ENCODE measurements around the gene CENPK. TPM values are rescaled to one million over a fixed set of nuclear protein-coding genes. Genes with fewer than 3 reads are reported as not detected.

CENPK gene
- total and polyA plus RNA-seq, 2 experiments from 2014 or later: 17.2 to 23.9 TPM

- WGBS, 2 experiments (ENCODE audit: low coverage in 1 of 2, low lambda C conversion rate in 2 of 2, missing lambda C conversion rate in 2 of 2): 92 to 97% methylated on average over 1 of the region's 1 CpG
- peak overlapping the region; percentile 99 for H3K4me3 ChIP-seq
Measured at GRCh38 chr5:65478336-65478735, 84.6 kb downstream of the CENPK start.

GRCh38 chr5:65475895-65476294 is 87.1 kb downstream of the CENPK start:
- Histone ChIP-seq H2AFZ (no peak overlapping the region), H3K4me3 (no peak overlapping the region), H3K79me2 (ENCODE audit: insufficient read depth) (peaks cover 100% of the 10 kb centered on the region), H3K9ac (no peak overlapping the region), H3K27me3 (replicated peaks; ENCODE audit: insufficient read depth) (no peaks in the 10 kb centered on the region), H4K20me1 (ENCODE audit: insufficient read depth) (no peaks in the 10 kb centered on the region), H3K36me3 (ENCODE audit: low read depth) (peaks cover 17% of the 10 kb centered on the region), H3K4me1 (ENCODE audit: insufficient read depth) (peaks cover 49% of the 10 kb centered on the region), H3F3A (ENCODE audit: insufficient read depth) (peaks cover 19% of the 10 kb centered on the region), H3K9me3 (ENCODE audit: low read depth) (no peaks in the 10 kb centered on the region), H3K4me2 (ENCODE audit: unreplicated experiment) (peak overlapping the region; percentile 1), H3K9me2 (ENCODE audit: insufficient read depth) (no peaks in the 10 kb centered on the region), H3K27ac (no peak overlapping the region)
- TF ChIP-seq EZH2phosphoT487 (IDR thresholded peaks at IDR 0.05; ENCODE audit: insufficient read depth, low read depth) (no peak), EZH2 (IDR thresholded peaks at IDR 0.05; ENCODE audit: insufficient read depth, poor library complexity, severe bottlenecking) (no peak)
- in situ Hi-C loops (cut with MboI): loop anchor here (25.0 kb wide), 1 partner anchor 839 kb away; no protein-coding TSS in a partner anchor
- WGBS, 2 experiments (ENCODE audit: low coverage in 1 of 2, low lambda C conversion rate in 2 of 2, missing lambda C conversion rate in 2 of 2): 65 to 66% methylated on average over 1 of the region's 1 CpG
- DNase-seq: no peak

More at GRCh38 chr5:65478336-65478735, 84.6 kb downstream of the CENPK start:
- Histone ChIP-seq H3K9ac (peak overlapping the region; percentile 92), H3K27ac (peak overlapping the region; percentile 96), H2AFZ (no peak overlapping the region), H3K9me2 (ENCODE audit: insufficient read depth) (no peaks in the 10 kb centered on the region), H3F3A (ENCODE audit: insufficient read depth) (peaks cover 40% of the 10 kb centered on the region), H3K4me2 (ENCODE audit: unreplicated experiment) (peak overlapping the region; percentile 100), H4K20me1 (ENCODE audit: insufficient read depth) (no peaks in the 10 kb centered on the region), H3K79me2 (ENCODE audit: insufficient read depth) (peaks cover 82% of the 10 kb centered on the region), H3K9me3 (ENCODE audit: low read depth) (no peaks in the 10 kb centered on the region), H3K36me3 (ENCODE audit: low read depth) (peaks cover 4% of the 10 kb centered on the region; the same call in 1 of the 2 replicates), H3K4me1 (ENCODE audit: insufficient read depth) (peaks cover 51% of the 10 kb centered on the region), H3K27me3 (replicated peaks; ENCODE audit: insufficient read depth) (no peaks in the 10 kb centered on the region)
- no peak for TF ChIP-seq EZH2 (IDR thresholded peaks at IDR 0.05; ENCODE audit: insufficient read depth, poor library complexity, severe bottlenecking)
- TF ChIP-seq EZH2phosphoT487 (IDR thresholded peaks at IDR 0.05; ENCODE audit: insufficient read depth, low read depth): no peak
- in situ Hi-C loops (cut with MboI): loop anchor here (25.0 kb wide), 1 partner anchor 841 kb away; no protein-coding TSS in a partner anchor
- DNase-seq: no peak

- Histone ChIP-seq H3K4me2 (ENCODE audit: unreplicated experiment) (peak overlapping the region; percentile 6), H3K79me2 (ENCODE audit: insufficient read depth) (peaks cover 100% of the 10 kb centered on the region), H4K20me1 (ENCODE audit: insufficient read depth) (no peaks in the 10 kb centered on the region), H3K27ac (0 out of 2 replicates have a peak overlapping the region, but pooled peaks have one; percentile 9), H2AFZ (no peak overlapping the region), H3K4me1 (ENCODE audit: insufficient read depth) (peaks cover 49% of the 10 kb centered on the region), H3K36me3 (ENCODE audit: low read depth) (peaks cover 19% of the 10 kb centered on the region), H3K9me3 (ENCODE audit: low read depth) (no peaks in the 10 kb centered on the region), H3K9me2 (ENCODE audit: insufficient read depth) (no peaks in the 10 kb centered on the region), H3K27me3 (replicated peaks; ENCODE audit: insufficient read depth) (no peaks in the 10 kb centered on the region), H3K4me3 (no peak overlapping the region), H3F3A (ENCODE audit: insufficient read depth) (peaks cover 14% of the 10 kb centered on the region), H3K9ac (no peak overlapping the region)
- WGBS, 2 experiments (ENCODE audit: low coverage in 1 of 2, low lambda C conversion rate in 2 of 2, missing lambda C conversion rate in 2 of 2): 87 to 93% methylated on average over 4 of the region's 4 CpGs
- DNase-seq: no peak
- in situ Hi-C loops (cut with MboI): loop anchor here (25.0 kb wide), 1 partner anchor 838 kb away; no protein-coding TSS in a partner anchor
- no peak for TF ChIP-seq EZH2 (IDR thresholded peaks at IDR 0.05; ENCODE audit: insufficient read depth, poor library complexity, severe bottlenecking)
- no peak for TF ChIP-seq EZH2phosphoT487 (IDR thresholded peaks at IDR 0.05; ENCODE audit: insufficient read depth, low read depth)
Measured at GRCh38 chr5:65475336-65475735, 87.6 kb downstream of the CENPK start.

GRCh38 chr5:65474130-65474711 is 88.7 kb downstream of the CENPK start:
- Histone ChIP-seq H3F3A (ENCODE audit: insufficient read depth) (peaks cover 8% of the 10 kb centered on the region), H3K9ac (no peak overlapping the region), H4K20me1 (ENCODE audit: insufficient read depth) (no peaks in the 10 kb centered on the region), H3K9me2 (ENCODE audit: insufficient read depth) (no peaks in the 10 kb centered on the region), H3K9me3 (ENCODE audit: low read depth) (no peaks in the 10 kb centered on the region), H3K4me2 (ENCODE audit: unreplicated experiment) (peak overlapping the region; percentile 6), H3K4me1 (ENCODE audit: insufficient read depth) (peaks cover 55% of the 10 kb centered on the region), H2AFZ (no peak overlapping the region), H3K4me3 (peak overlapping the region; percentile 1; the same call in 1 of the 2 replicates), H3K79me2 (ENCODE audit: insufficient read depth) (peaks cover 100% of the 10 kb centered on the region), H3K27ac (peak overlapping the region; percentile 9; the same call in 1 of the 2 replicates), H3K27me3 (replicated peaks; ENCODE audit: insufficient read depth) (no peaks in the 10 kb centered on the region), H3K36me3 (ENCODE audit: low read depth) (peaks cover 24% of the 10 kb centered on the region)
- in situ Hi-C loops (cut with MboI): no loop called here
- no peak for TF ChIP-seq EZH2 (IDR thresholded peaks at IDR 0.05; ENCODE audit: insufficient read depth, poor library complexity, severe bottlenecking)
- no peak for TF ChIP-seq EZH2phosphoT487 (IDR thresholded peaks at IDR 0.05; ENCODE audit: insufficient read depth, low read depth)
- DNase-seq: no peak
- WGBS, 2 experiments (ENCODE audit: low coverage in 1 of 2, low lambda C conversion rate in 2 of 2, missing lambda C conversion rate in 2 of 2): 75 to 86% methylated on average over 3 of the region's 3 CpGs
